Astrocyte (in vitro differentiated cells and primary cell): ENCODE measurements around the gene HTR3D. TPM values are rescaled to one million over a fixed set of nuclear protein-coding genes. Genes with fewer than 3 reads are reported as not detected.

Experiments
- DNase-seq: peaks from one replicate; pipeline ENCODE4 v3.0.0-alpha.2; 2010; ENCODE audit warnings: low read depth
- FAIRE-seq: peaks from 2 replicates; lab custom pipeline; 2011; peaks lifted over from hg19 to GRCh38; lab: Jason Lieb, UNC
- H2AFZ ChIP-seq: 2 replicates; pipeline ENCODE4 v1.6.0; 2012; ENCODE audit warnings: low read depth, low read length, inconsistent platforms
- H3K27ac ChIP-seq: 2 replicates; pipeline ENCODE4 v1.5.1; 2011; ENCODE audit warnings: low read depth, low read length, inconsistent platforms
- H3K27me3 ChIP-seq: 2 replicates; pipeline ENCODE4 v1.6.0; 2011; ENCODE audit warnings: low read length, inconsistent platforms; ENCODE audit not compliant: insufficient read depth
- H3K36me3 ChIP-seq: 2 replicates; pipeline ENCODE4 v1.5.1; 2011; ENCODE audit warnings: low read length, inconsistent platforms; ENCODE audit not compliant: insufficient read depth
- H3K4me1 ChIP-seq: 2 replicates; pipeline ENCODE4 v1.5.1; 2011; ENCODE audit warnings: low read length, inconsistent platforms; ENCODE audit not compliant: insufficient read depth
- H3K4me2 ChIP-seq: 2 replicates; pipeline ENCODE4 v1.6.0; 2012; ENCODE audit warnings: low read length, inconsistent platforms
- H3K4me3 ChIP-seq: 2 replicates; pipeline ENCODE4 v1.5.1; 2011; ENCODE audit warnings: low read depth, mild to moderate bottlenecking, low read length, inconsistent platforms; ENCODE audit not compliant: insufficient read depth
- H3K79me2 ChIP-seq: 2 replicates; pipeline ENCODE4 v1.6.0; 2012; ENCODE audit warnings: mild to moderate bottlenecking, low read length, inconsistent platforms; ENCODE audit not compliant: insufficient read depth
- H3K9ac ChIP-seq: 2 replicates; pipeline ENCODE4 v1.6.0; 2012; ENCODE audit warnings: mild to moderate bottlenecking, low read length, inconsistent platforms
- H3K9me3 ChIP-seq: 2 replicates; pipeline ENCODE4 v1.5.1; 2012; ENCODE audit warnings: low read depth, mild to moderate bottlenecking, low read length, inconsistent platforms; ENCODE audit not compliant: insufficient read depth
- H4K20me1 ChIP-seq: 2 replicates; pipeline ENCODE4 v1.6.0; 2012; ENCODE audit warnings: low read length, inconsistent platforms; ENCODE audit not compliant: insufficient read depth
- H3K27ac Mint-ChIP-seq: one replicate; pipeline ENCODE4 v1.8.0; 2021; ENCODE audit warnings: mild to moderate bottlenecking, mixed read lengths; ENCODE audit not compliant: unreplicated experiment
- H3K27me3 Mint-ChIP-seq: one replicate; pipeline ENCODE4 v1.8.0; 2021; ENCODE audit warnings: low read depth, mixed read lengths; ENCODE audit not compliant: unreplicated experiment
- H3K36me3 Mint-ChIP-seq: one replicate; pipeline ENCODE4 v1.8.0; 2021; ENCODE audit warnings: low read depth, mixed read lengths; ENCODE audit not compliant: unreplicated experiment
- H3K4me1 Mint-ChIP-seq: one replicate; pipeline ENCODE4 v1.8.0; 2021; ENCODE audit warnings: low read depth, mixed read lengths; ENCODE audit not compliant: unreplicated experiment
- H3K4me3 Mint-ChIP-seq: one replicate; pipeline ENCODE4 v1.8.0; 2021; ENCODE audit warnings: mild to moderate bottlenecking, moderate library complexity, mixed read lengths; ENCODE audit not compliant: unreplicated experiment
- H3K9me3 Mint-ChIP-seq: one replicate; pipeline ENCODE4 v1.8.0; 2021; ENCODE audit warnings: mild to moderate bottlenecking, mixed read lengths; ENCODE audit not compliant: unreplicated experiment
- EZH2 ChIP-seq: IDR thresholded peaks from 2 replicates; pipeline ENCODE4 v1.6.1; 2012; ENCODE audit warnings: mild to moderate bottlenecking, low read length, inconsistent platforms; ENCODE audit not compliant: insufficient read depth
- total RNA-seq: library from RNA; stranded (reverse); gene quantifications from 2 replicates; pipeline ENCODE4 v1.2.1, GENCODE V29; 2021
- TF ChIP-seq, protein P1 (sequence below): IDR thresholded peaks from 2 replicates; pipeline ENCODE4 v1.5.1; 2011; ENCODE audit warnings: low read depth, mild to moderate bottlenecking, inconsistent platforms, low read length, moderate library complexity; ENCODE audit not compliant: insufficient read depth

Gene HTR3D
- total RNA-seq, 1 donor from 2014 or later = not detected

- Histone ChIP-seq H3K36me3 (peaks cover 28% of the 10 kb centered on the region), H3K4me2 (no peak overlapping the region), H3K79me2 (no peaks in the 10 kb centered on the region), H3K27me3 (no peaks in the 10 kb centered on the region), H3K4me1 (no peaks in the 10 kb centered on the region), H3K27ac (no peak overlapping the region), H3K9me3 (no peaks in the 10 kb centered on the region), H2AFZ (no peak overlapping the region), H3K4me3 (no peak overlapping the region), H3K9ac (no peak overlapping the region), H4K20me1 (peaks cover 23% of the 10 kb centered on the region)
- Mint-ChIP-seq H3K36me3 (peaks cover 28% of the 10 kb centered on the region), H3K27me3 (no peaks in the 10 kb centered on the region), H3K27ac (peak overlapping the region; percentile 54), H3K4me1 (peaks cover 14% of the 10 kb centered on the region), H3K4me3 (no peak overlapping the region), H3K9me3 (no peaks in the 10 kb centered on the region)
- TF ChIP-seq, protein P1, sequence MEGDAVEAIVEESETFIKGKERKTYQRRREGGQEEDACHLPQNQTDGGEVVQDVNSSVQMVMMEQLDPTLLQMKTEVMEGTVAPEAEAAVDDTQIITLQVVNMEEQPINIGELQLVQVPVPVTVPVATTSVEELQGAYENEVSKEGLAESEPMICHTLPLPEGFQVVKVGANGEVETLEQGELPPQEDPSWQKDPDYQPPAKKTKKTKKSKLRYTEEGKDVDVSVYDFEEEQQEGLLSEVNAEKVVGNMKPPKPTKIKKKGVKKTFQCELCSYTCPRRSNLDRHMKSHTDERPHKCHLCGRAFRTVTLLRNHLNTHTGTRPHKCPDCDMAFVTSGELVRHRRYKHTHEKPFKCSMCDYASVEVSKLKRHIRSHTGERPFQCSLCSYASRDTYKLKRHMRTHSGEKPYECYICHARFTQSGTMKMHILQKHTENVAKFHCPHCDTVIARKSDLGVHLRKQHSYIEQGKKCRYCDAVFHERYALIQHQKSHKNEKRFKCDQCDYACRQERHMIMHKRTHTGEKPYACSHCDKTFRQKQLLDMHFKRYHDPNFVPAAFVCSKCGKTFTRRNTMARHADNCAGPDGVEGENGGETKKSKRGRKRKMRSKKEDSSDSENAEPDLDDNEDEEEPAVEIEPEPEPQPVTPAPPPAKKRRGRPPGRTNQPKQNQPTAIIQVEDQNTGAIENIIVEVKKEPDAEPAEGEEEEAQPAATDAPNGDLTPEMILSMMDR = no peak
- no peak for TF ChIP-seq EZH2
- FAIRE-seq (no peak), DNase-seq (no peak)
Observed at GRCh38 chr3:183987000-183987600, 44.4 kb upstream of the HTR3D start.

GRCh38 chr3:183988216-183988790 is 43.2 kb upstream of the HTR3D start:
- Mint-ChIP-seq H3K36me3 (peaks cover 24% of the 10 kb centered on the region), H3K4me1 (peaks cover 14% of the 10 kb centered on the region), H3K27ac (peak overlapping the region; percentile 71), H3K27me3 (no peaks in the 10 kb centered on the region), H3K9me3 (no peaks in the 10 kb centered on the region), H3K4me3 (no peak overlapping the region)
- no peak overlapping the region for H3K4me2 ChIP-seq
- no peak overlapping the region for H3K4me3 ChIP-seq
- DNase-seq (peak; percentile 72), FAIRE-seq (no peak)
- TF ChIP-seq, protein P1 = no peak
- no peak for TF ChIP-seq EZH2
- no peak overlapping the region for H3K9ac ChIP-seq
- peaks cover 19% of the 10 kb centered on the region for H3K36me3 ChIP-seq
- peaks cover 23% of the 10 kb centered on the region for H4K20me1 ChIP-seq
- no peaks in the 10 kb centered on the region for H3K79me2 ChIP-seq
- H3K27ac ChIP-seq = no peak overlapping the region
- no peaks in the 10 kb centered on the region for H3K9me3 ChIP-seq
- no peaks in the 10 kb centered on the region for H3K27me3 ChIP-seq
- no peak overlapping the region for H2AFZ ChIP-seq
- H3K4me1 ChIP-seq = no peaks in the 10 kb centered on the region

- Histone ChIP-seq H3K9me3 (no peaks in the 10 kb centered on the region), H3K4me1 (no peaks in the 10 kb centered on the region), H3K79me2 (no peaks in the 10 kb centered on the region), H3K27me3 (no peaks in the 10 kb centered on the region), H4K20me1 (peaks cover 14% of the 10 kb centered on the region), H3K4me2 (no peak overlapping the region), H3K4me3 (no peak overlapping the region), H2AFZ (no peak overlapping the region), H3K9ac (no peak overlapping the region), H3K36me3 (peaks cover 10% of the 10 kb centered on the region), H3K27ac (no peak overlapping the region)
- DNase-seq (no peak), FAIRE-seq (no peak)
- peaks cover 16% of the 10 kb centered on the region for H3K36me3 Mint-ChIP-seq
- H3K27ac Mint-ChIP-seq = no peak overlapping the region
- H3K4me3 Mint-ChIP-seq = no peak overlapping the region
- TF ChIP-seq, protein P1 = no peak
- TF ChIP-seq EZH2 = no peak
- H3K4me1 Mint-ChIP-seq = peaks cover 14% of the 10 kb centered on the region
- no peaks in the 10 kb centered on the region for H3K9me3 Mint-ChIP-seq
- H3K27me3 Mint-ChIP-seq = no peaks in the 10 kb centered on the region
Observed at GRCh38 chr3:183991403-183991802, 40.1 kb upstream of the HTR3D start.
